Measurements from ENCODE around the gene MAGI1.

DNA sequence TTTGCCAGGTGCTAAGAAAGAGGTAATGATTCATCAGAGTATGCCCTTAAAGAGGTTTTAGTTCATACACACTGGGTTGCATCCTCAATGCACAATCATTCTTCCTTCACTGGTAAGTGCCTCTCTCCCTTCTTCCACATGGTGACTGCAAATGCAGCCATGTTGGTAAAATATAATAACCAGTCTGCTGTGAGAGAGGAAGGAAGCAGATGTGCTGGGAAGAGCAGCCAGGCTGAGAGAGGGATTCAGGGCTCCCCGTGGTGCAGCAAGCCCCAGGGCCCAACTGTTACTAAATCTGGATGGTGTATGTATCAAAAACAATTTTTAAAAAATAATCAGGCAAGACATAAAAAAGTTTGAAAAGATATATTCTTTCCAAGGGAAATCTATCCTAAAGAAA lies 498.1 kb downstream of the MAGI1 start:
- TF ChIP-seq, protein P1, sequence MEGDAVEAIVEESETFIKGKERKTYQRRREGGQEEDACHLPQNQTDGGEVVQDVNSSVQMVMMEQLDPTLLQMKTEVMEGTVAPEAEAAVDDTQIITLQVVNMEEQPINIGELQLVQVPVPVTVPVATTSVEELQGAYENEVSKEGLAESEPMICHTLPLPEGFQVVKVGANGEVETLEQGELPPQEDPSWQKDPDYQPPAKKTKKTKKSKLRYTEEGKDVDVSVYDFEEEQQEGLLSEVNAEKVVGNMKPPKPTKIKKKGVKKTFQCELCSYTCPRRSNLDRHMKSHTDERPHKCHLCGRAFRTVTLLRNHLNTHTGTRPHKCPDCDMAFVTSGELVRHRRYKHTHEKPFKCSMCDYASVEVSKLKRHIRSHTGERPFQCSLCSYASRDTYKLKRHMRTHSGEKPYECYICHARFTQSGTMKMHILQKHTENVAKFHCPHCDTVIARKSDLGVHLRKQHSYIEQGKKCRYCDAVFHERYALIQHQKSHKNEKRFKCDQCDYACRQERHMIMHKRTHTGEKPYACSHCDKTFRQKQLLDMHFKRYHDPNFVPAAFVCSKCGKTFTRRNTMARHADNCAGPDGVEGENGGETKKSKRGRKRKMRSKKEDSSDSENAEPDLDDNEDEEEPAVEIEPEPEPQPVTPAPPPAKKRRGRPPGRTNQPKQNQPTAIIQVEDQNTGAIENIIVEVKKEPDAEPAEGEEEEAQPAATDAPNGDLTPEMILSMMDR (IDR thresholded peaks at IDR 0.05): no peak
- TF ChIP-seq POLR2A (IDR thresholded peaks at IDR 0.05): no peak
